SK-N-SH (cell line): ENCODE data around the gene VCAN. TPM values are rescaled to one million over a fixed set of nuclear protein-coding genes. Genes with fewer than 3 reads are reported as not detected.
A peak's percentile ranks its signal among the peaks of the same experiment; 100 is the strongest.

ENCODE experiments used
- CTCF ChIA-PET: fragments of 300-600, 350-600 bp; formaldehyde crosslinking; extraction: SDS; loops from one replicate; lab custom pipeline; 2021; lab: Yijun Ruan, JAX
- POLR2A ChIA-PET: fragments of 350-600 bp; sonication (Branson Sonifier 250); formaldehyde crosslinking; extraction: SDS; loops from one replicate; lab custom pipeline; 2020; ENCODE audit warnings: antibody characterized with exemption, inconsistent platforms; lab: Yijun Ruan, JAX
- DNase-seq: peaks from one replicate; pipeline ENCODE4 v3.0.0; 2012
- H2AFZ ChIP-seq: fragments of 200-600 bp; sonication (generic); 2 replicates; pipeline ENCODE4 v1.8.1; 2016; ENCODE audit warnings: antibody characterized with exemption, mild to moderate bottlenecking, low read depth
- H3F3A ChIP-seq: fragments of 200-600 bp; sonication (generic); replicated peaks from 2 replicates; pipeline ENCODE3; 2016; ENCODE audit warnings: antibody characterized with exemption, mild to moderate bottlenecking; ENCODE audit not compliant: insufficient read depth
- H3K27ac ChIP-seq, 2 experiments: fragments of 200-500 bp in 1 of 2; fragments of 200-600 bp in 1 of 2; sonication (Bioruptor generic) in 1 of 2; sonication (generic), shearing (Covaris generic) in 1 of 2; 2 replicates each; pipeline versions ENCODE4 v1.5.1 to v1.6.1; 2014 to 2016; ENCODE audit warnings: low read depth in 2 of 2, inconsistent platforms in 1 of 2, low read length in 1 of 2, mild to moderate bottlenecking in 1 of 2, mixed read lengths in 1 of 2
- H3K27me3 ChIP-seq: fragments of 200-600 bp; sonication (generic), shearing (Covaris generic); 2 replicates; pipeline ENCODE4 v1.6.1; 2016; ENCODE audit warnings: mixed run types; ENCODE audit not compliant: insufficient read depth
- H3K36me3 ChIP-seq, 2 experiments: fragments of 200-500 bp in 1 of 2; fragments of 200-600 bp in 1 of 2; sonication (Bioruptor generic) in 1 of 2; sonication (generic) in 1 of 2; replicated peaks in 1 of 2; 2 replicates each; pipeline versions ENCODE3 to v1.5.1; 2014 to 2016; ENCODE audit warnings: low read length in 1 of 2, mild to moderate bottlenecking in 1 of 2; ENCODE audit not compliant: insufficient read depth in 2 of 2, control insufficient read depth in 1 of 2
- H3K4me1 ChIP-seq, 2 experiments: fragments of 200-500 bp in 1 of 2; fragments of 200-600 bp in 1 of 2; sonication (Bioruptor generic) in 1 of 2; sonication (generic), shearing (Covaris generic) in 1 of 2; 2 replicates each; pipeline versions ENCODE4 v1.5.1 to v1.6.1; 2014 to 2016; ENCODE audit warnings: low read depth in 1 of 2, low read length in 1 of 2, mixed run types in 1 of 2; ENCODE audit not compliant: insufficient read depth in 2 of 2, control insufficient read depth in 1 of 2
- H3K4me2 ChIP-seq: fragments of 200-600 bp; sonication (generic), shearing (Covaris generic); 2 replicates; pipeline ENCODE4 v1.6.1; 2017; ENCODE audit warnings: mixed run types
- H3K4me3 ChIP-seq, 2 experiments: fragments of 200-500 bp in 1 of 2; fragments of 200-600 bp in 1 of 2; sonication (Bioruptor generic) in 1 of 2; sonication (generic), shearing (Covaris generic) in 1 of 2; 2 replicates each; pipeline versions ENCODE4 v1.5.1 to v1.8.1; 2014 to 2016; ENCODE audit warnings: low read depth in 2 of 2, inconsistent platforms in 1 of 2, low read length in 1 of 2, mild to moderate bottlenecking in 1 of 2, mixed read lengths in 1 of 2, moderate library complexity in 1 of 2
- H3K79me2 ChIP-seq: fragments of 200-600 bp; sonication (generic); 2 replicates; pipeline ENCODE4 v1.8.1; 2017; ENCODE audit warnings: mild to moderate bottlenecking; ENCODE audit not compliant: insufficient read depth
- H3K9ac ChIP-seq: fragments of 200-600 bp; sonication (generic); 2 replicates; pipeline ENCODE4 v1.6.1; 2017; ENCODE audit warnings: mixed run types
- H3K9me2 ChIP-seq: fragments of 200-600 bp; sonication (generic); 2 replicates; pipeline ENCODE4 v1.6.1; 2017; ENCODE audit warnings: mixed run types
- H3K9me3 ChIP-seq: fragments of 200-600 bp; sonication (generic); 2 replicates; pipeline ENCODE4 v1.6.1; 2017; ENCODE audit warnings: mixed run types, mild to moderate bottlenecking, moderate library complexity
- H4K20me1 ChIP-seq: fragments of 200-600 bp; sonication (generic); 2 replicates; pipeline ENCODE4 v1.6.1; 2017; ENCODE audit warnings: mild to moderate bottlenecking, mixed run types; ENCODE audit not compliant: insufficient read depth
- CHD2 ChIP-seq: fragments of 150-350 bp; IDR thresholded peaks from 2 replicates; pipeline ENCODE4 v1.6.1; 2018; ENCODE audit warnings: low read length; ENCODE audit not compliant: partially characterized antibody
- ELF1 ChIP-seq: IDR thresholded peaks from 2 replicates; pipeline ENCODE4 v1.4.0; 2012
- EP300 ChIP-seq, 2 experiments: IDR thresholded peaks; 2 replicates each; pipeline versions ENCODE4 v1.4.0 to v1.6.1; 2012; ENCODE audit warnings: borderline replicate concordance in 1 of 2, low read depth in 1 of 2, low read length in 1 of 2
- EZH2phosphoT487 ChIP-seq: fragments of 200-600 bp; sonication (generic); IDR thresholded peaks from 2 replicates; pipeline ENCODE4 v1.6.1; 2017; ENCODE audit warnings: low read depth, mixed run types, mild to moderate bottlenecking, antibody characterized with exemption, moderate library complexity, borderline replicate concordance
- FOXJ3 ChIP-seq: sonication (generic); formaldehyde crosslinking; IDR thresholded peaks from 2 replicates; pipeline ENCODE4 v1.5.1; 2020; ENCODE audit warnings: mild to moderate bottlenecking, missing genetic modification reagents
- GABPA ChIP-seq: IDR thresholded peaks from 2 replicates; pipeline ENCODE4 v1.4.0; 2012; ENCODE audit warnings: low read depth, mild to moderate bottlenecking
- GATA2 ChIP-seq: sonication (generic); formaldehyde crosslinking; IDR thresholded peaks from 2 replicates; pipeline ENCODE4 v1.5.0; 2020; ENCODE audit warnings: mild to moderate bottlenecking, missing genetic modification reagents
- JUND ChIP-seq: IDR thresholded peaks from 2 replicates; pipeline ENCODE4 v1.4.0; 2012
- MAX ChIP-seq: IDR thresholded peaks from 2 replicates; pipeline ENCODE4 v1.4.0; 2012; ENCODE audit warnings: low read depth
- MXI1 ChIP-seq: IDR thresholded peaks from 2 replicates; pipeline ENCODE4 v1.6.1; 2012; ENCODE audit warnings: mild to moderate bottlenecking, low read depth, low read length, improper control_type of control experiment
- NFIC ChIP-seq: IDR thresholded peaks from 2 replicates; pipeline ENCODE4 v1.4.0; 2012; ENCODE audit warnings: borderline replicate concordance
- NRF1 ChIP-seq: IDR thresholded peaks from 2 replicates; pipeline ENCODE4 v1.6.1; 2012; ENCODE audit warnings: low read depth, mild to moderate bottlenecking, low read length
- POLR2AphosphoS5 ChIP-seq: IDR thresholded peaks from 2 replicates; pipeline ENCODE4 v1.6.1; 2012; ENCODE audit warnings: low read depth, low read length
- RXRA ChIP-seq: IDR thresholded peaks from 2 replicates; pipeline ENCODE4 v1.4.0; 2012; ENCODE audit warnings: low read depth, mild to moderate bottlenecking, borderline replicate concordance
- SIN3A ChIP-seq: IDR thresholded peaks from 2 replicates; pipeline ENCODE4 v1.6.1; 2012; ENCODE audit warnings: low read depth, mild to moderate bottlenecking, low read length, moderate library complexity, borderline replicate concordance
- SMC3 ChIP-seq: IDR thresholded peaks from 2 replicates; pipeline ENCODE4 v1.6.1; 2012; ENCODE audit warnings: low read depth, low read length, improper control_type of control experiment
- TAF1 ChIP-seq: IDR thresholded peaks from 2 replicates; pipeline ENCODE4 v1.6.1; 2012; ENCODE audit warnings: low read depth, mild to moderate bottlenecking, low read length, moderate library complexity, borderline replicate concordance
- USF1 ChIP-seq: IDR thresholded peaks from 2 replicates; pipeline ENCODE4 v1.4.0; 2012; ENCODE audit warnings: low read depth, borderline replicate concordance
- USF2 ChIP-seq: fragments of 150-350 bp; IDR thresholded peaks from 2 replicates; pipeline ENCODE4 v1.6.1; 2017; ENCODE audit warnings: antibody characterized with exemption, low read length, low read depth, borderline replicate concordance
- YY1 ChIP-seq: IDR thresholded peaks from 2 replicates; pipeline ENCODE4 v1.4.0; 2012; ENCODE audit warnings: low read depth, mild to moderate bottlenecking
- WGBS: methylation state at CpG from one replicate; pipeline ENCODE4 v1.1.6; 2017; ENCODE audit warnings: low lambda C conversion rate; 5-methylcytosine and 5-hydroxymethylcytosine counted together
- polyA plus RNA-seq, 3 experiments: library from polyadenylated mRNA; depleted of rRNA; stranded (reverse); fragments of >200 nt; gene quantifications; 2 replicates each; pipeline ENCODE4 v1.2.3, GENCODE V29; 2012
- TF ChIP-seq, protein P1 (sequence below): IDR thresholded peaks from 2 replicates; pipeline ENCODE4 v1.6.1; 2012; ENCODE audit warnings: mild to moderate bottlenecking, low read depth, low read length, moderate library complexity
- TF ChIP-seq, protein P2 (sequence below): IDR thresholded peaks from 2 replicates; pipeline ENCODE4; 2012
- TF ChIP-seq, protein P3 (sequence below): fragments of 150-350 bp; IDR thresholded peaks from 2 replicates; pipeline ENCODE4 v1.6.1; 2016; ENCODE audit warnings: mild to moderate bottlenecking, low read depth, low read length
- TF ChIP-seq, protein P4 (sequence below): IDR thresholded peaks from 2 replicates; pipeline ENCODE4 v1.4.0; 2012; ENCODE audit warnings: low read depth, borderline replicate concordance

Gene VCAN
- polyA plus RNA-seq, 1 of the 3 experiments (the other 2 are of a cell fraction): 142 TPM

- Histone ChIP-seq H3K9me3 (no peaks in the 10 kb centered on the region), H3K4me3 (no peak overlapping the region), H3K9me2 (no peaks in the 10 kb centered on the region), H3K36me3 (peaks cover 43 to 82% of the 10 kb centered on the region in 2 experiments), H2AFZ (no peak overlapping the region), H3K9ac (peak overlapping the region; percentile 45; the same call in 1 of the 2 replicates), H3F3A (peaks cover 31% of the 10 kb centered on the region), H3K79me2 (peaks cover 23% of the 10 kb centered on the region; the same call in 1 of the 2 replicates), H4K20me1 (no peaks in the 10 kb centered on the region), H3K4me2 (peak overlapping the region; percentile 56; the same call in 1 of the 2 replicates), H3K27ac (peak overlapping the region; percentile 71 to 86; a peak in 3 of 4 replicates), H3K27me3 (no peaks in the 10 kb centered on the region), H3K4me1 (peaks cover 5% of the 10 kb centered on the region in 2 experiments; a peak in 3 of 4 replicates)
- DNase-seq: no peak
- ChIA-PET POLR2A (no interaction called here), CTCF (interaction anchor here (0.6 to 1.4 kb wide), 3 partner anchors 40 to 1260 kb away, joined by 3 to 5 read pairs (median 3); no protein-coding TSS in a partner anchor)
- 52% methylated on average over 2 of the region's 2 CpGs for WGBS
- TF ChIP-seq TAF1 (no peak), MXI1 (no peak), NFIC (peak; percentile 98), POLR2AphosphoS5 (peak; percentile 69; the same call in 1 of the 2 replicates), FOXJ3 (CRISPR knock-in tag) (no peak), USF2 (no peak), GATA2 (CRISPR knock-in tag) (no peak), ELF1 (no peak), CHD2 (no peak), EZH2phosphoT487 (no peak), SMC3 (no peak), YY1 (no peak), NRF1 (no peak), USF1 (no peak), GABPA (no peak), RXRA (peak; percentile 39; the same call in 1 of the 2 replicates), MAX (0 out of 2 replicates have a peak, but pooled peaks have one; percentile 18), JUND (peak; percentile 85), EP300 (IDR thresholded peaks at IDR 0.05; ENCODE audit: borderline replicate concordance in 1 of 2, low read depth in 1 of 2, low read length in 1 of 2) (peak in 1 of 2 experiments; percentile 93; a peak in 2 of 4 replicates), SIN3A (no peak)
- TF ChIP-seq, protein P1, sequence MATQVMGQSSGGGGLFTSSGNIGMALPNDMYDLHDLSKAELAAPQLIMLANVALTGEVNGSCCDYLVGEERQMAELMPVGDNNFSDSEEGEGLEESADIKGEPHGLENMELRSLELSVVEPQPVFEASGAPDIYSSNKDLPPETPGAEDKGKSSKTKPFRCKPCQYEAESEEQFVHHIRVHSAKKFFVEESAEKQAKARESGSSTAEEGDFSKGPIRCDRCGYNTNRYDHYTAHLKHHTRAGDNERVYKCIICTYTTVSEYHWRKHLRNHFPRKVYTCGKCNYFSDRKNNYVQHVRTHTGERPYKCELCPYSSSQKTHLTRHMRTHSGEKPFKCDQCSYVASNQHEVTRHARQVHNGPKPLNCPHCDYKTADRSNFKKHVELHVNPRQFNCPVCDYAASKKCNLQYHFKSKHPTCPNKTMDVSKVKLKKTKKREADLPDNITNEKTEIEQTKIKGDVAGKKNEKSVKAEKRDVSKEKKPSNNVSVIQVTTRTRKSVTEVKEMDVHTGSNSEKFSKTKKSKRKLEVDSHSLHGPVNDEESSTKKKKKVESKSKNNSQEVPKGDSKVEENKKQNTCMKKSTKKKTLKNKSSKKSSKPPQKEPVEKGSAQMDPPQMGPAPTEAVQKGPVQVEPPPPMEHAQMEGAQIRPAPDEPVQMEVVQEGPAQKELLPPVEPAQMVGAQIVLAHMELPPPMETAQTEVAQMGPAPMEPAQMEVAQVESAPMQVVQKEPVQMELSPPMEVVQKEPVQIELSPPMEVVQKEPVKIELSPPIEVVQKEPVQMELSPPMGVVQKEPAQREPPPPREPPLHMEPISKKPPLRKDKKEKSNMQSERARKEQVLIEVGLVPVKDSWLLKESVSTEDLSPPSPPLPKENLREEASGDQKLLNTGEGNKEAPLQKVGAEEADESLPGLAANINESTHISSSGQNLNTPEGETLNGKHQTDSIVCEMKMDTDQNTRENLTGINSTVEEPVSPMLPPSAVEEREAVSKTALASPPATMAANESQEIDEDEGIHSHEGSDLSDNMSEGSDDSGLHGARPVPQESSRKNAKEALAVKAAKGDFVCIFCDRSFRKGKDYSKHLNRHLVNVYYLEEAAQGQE: no peak
- TF ChIP-seq, protein P2, sequence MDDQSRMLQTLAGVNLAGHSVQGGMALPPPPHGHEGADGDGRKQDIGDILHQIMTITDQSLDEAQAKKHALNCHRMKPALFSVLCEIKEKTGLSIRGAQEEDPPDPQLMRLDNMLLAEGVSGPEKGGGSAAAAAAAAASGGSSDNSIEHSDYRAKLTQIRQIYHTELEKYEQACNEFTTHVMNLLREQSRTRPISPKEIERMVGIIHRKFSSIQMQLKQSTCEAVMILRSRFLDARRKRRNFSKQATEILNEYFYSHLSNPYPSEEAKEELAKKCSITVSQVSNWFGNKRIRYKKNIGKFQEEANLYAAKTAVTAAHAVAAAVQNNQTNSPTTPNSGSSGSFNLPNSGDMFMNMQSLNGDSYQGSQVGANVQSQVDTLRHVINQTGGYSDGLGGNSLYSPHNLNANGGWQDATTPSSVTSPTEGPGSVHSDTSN: peak; percentile 81
- TF ChIP-seq, protein P3, sequence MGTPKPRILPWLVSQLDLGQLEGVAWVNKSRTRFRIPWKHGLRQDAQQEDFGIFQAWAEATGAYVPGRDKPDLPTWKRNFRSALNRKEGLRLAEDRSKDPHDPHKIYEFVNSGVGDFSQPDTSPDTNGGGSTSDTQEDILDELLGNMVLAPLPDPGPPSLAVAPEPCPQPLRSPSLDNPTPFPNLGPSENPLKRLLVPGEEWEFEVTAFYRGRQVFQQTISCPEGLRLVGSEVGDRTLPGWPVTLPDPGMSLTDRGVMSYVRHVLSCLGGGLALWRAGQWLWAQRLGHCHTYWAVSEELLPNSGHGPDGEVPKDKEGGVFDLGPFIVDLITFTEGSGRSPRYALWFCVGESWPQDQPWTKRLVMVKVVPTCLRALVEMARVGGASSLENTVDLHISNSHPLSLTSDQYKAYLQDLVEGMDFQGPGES: no peak
- TF ChIP-seq, protein P4, sequence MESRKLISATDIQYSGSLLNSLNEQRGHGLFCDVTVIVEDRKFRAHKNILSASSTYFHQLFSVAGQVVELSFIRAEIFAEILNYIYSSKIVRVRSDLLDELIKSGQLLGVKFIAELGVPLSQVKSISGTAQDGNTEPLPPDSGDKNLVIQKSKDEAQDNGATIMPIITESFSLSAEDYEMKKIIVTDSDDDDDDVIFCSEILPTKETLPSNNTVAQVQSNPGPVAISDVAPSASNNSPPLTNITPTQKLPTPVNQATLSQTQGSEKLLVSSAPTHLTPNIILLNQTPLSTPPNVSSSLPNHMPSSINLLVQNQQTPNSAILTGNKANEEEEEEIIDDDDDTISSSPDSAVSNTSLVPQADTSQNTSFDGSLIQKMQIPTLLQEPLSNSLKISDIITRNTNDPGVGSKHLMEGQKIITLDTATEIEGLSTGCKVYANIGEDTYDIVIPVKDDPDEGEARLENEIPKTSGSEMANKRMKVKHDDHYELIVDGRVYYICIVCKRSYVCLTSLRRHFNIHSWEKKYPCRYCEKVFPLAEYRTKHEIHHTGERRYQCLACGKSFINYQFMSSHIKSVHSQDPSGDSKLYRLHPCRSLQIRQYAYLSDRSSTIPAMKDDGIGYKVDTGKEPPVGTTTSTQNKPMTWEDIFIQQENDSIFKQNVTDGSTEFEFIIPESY: peak; percentile 61; the same call in 1 of the 2 replicates
Measured at GRCh38 chr5:83568186-83568585, 96.6 kb downstream of the VCAN start.
